Stimulated activated naive CD4-positive, alpha-beta T cell (primary cell): ENCODE results near the gene M1AP.
"Not testable (repeated sequence)": the region's sequence is repeated elsewhere in the genome, so short reads cannot be mapped to it uniquely, and the experiment has no call there.

Experiments
- DNase-seq, 6 experiments: peaks; one replicate each; lab custom pipeline; 2025; lab: John Stamatoyannopoulos, UW

The M1AP gene

GRCh38 chr2:74564222-74564621 lies 83.9 kb downstream of the M1AP start:
- DNase-seq: no peak

DNA sequence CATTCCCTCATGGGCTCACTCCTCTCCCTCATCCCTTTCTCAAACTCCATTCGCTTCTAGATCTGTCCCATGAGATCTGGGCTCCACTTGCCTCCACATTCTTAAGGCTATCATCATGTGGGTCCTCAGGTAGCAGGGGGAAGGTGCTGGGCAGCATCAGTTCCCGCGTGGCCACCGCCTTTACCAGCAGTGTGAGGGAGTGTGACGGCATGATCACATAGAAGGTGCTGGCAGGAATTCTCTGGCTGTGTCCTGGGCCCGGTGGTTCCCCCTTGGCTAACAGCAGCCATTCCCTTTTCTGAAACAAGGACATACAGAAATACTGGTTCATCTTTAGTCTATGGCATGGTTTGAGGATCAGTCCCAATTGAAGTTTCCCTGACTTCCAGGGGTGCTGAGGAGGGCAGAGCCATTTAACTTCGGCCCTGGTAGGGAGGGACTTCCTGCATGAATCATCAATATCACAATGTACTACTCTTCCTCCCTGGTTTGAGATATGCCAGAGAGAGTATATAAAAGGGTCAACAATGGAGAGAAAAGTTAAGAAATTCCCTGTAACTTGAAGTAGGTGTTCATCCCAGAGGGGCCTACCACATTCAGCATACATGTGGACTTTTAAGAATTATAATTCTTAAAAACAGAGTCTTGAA lies 85.9 kb downstream of the M1AP start:
- no peak for DNase-seq

DNA sequence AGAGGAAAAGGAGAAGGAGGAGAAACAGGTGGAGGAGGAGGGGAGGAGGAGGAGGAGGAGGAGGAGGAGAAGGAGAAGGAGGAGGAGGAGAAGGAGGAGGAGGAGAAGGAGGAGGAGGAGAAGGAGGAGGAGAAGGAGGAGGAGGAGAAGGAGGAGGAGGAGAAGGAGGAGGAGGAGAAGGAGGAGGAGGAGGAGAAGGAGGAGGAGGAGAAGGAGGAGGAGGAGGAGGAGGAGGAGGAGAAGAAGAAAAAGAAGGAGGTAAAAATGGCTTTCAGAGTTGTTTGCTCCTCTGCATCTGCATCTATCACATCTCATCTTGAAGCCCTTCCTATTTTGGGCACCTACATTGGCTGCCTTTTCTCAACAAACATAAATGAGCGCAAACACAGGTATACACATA lies 87.1 kb downstream of the M1AP start:
- not testable (repeated sequence) for DNase-seq

DNA sequence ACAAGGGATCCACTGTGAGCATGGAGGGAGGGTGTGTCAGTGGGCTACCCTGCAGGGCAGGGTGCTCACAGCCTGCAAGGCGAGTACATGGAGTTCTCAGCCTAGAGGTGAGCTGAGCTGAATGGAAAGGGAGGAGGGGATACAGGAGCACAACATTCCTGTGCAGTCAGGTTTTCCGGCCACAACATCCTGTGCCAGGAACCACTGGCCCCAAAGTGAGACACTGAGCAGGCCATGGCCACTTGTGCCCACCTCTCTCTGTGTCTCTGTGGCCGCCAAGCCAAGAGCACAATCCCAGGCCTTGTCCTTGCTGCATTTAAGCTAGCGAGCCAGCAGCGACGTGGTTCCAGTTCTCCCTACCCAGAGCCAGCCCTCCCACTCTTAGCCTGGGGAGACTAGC lies 87.5 kb downstream of the M1AP start:
- DNase-seq: no peak

- DNase-seq: no peak
Measured at GRCh38 chr2:74559912-74560311, 88.2 kb downstream of the M1AP start.

GRCh38 chr2:74558284-74559230 lies 89.6 kb downstream of the M1AP start:
- DNase-seq: no peak

DNA sequence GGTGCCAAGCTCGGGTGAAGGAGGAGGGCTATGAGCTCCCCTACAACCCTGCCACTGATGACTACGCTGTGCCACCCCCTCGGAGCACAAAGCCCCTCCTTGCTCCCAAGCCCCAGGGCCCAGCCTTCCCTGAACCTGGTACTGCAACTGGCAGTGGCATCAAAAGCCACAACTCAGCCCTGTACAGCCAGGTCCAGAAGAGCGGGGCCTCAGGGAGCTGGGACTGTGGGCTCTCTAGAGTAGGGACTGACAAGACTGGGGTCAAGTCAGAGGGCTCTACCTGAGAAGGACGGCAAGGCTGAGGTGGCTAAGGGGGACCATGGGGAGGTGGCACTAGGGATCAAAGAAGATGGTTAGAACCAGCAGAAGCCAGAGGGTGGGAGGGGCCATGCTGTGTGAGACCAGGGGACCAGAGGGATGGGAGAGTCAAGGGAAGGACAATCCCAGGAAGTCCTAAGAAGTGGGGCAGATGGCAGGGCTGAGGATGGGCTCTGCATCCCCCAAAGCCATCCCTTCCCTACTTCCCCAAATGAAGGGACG lies 91.2 kb downstream of the M1AP start:
- no peak for DNase-seq

DNA sequence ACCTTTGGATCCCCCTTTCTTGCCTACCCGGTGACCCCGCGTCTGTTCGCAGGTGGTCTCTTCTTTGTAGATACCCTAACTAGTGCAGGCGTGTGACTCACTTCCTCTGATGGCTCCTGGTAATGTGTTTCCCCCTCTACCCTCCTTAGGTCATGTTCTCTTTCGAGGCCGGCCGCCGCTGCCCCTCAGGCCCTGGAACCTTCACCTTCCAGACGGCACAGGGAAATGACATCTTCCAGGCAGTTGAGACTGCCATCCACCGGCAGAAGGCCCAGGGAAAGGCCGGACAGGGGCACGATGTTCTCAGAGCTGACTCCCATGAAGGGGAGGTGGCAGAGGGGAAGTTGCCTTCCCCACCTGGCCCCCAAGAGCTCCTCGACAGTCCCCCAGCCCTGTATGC lies 92.0 kb downstream of the M1AP start:
- no peak for DNase-seq

GRCh38 chr2:74555610-74556103 lies 92.5 kb downstream of the M1AP start:
- no peak for DNase-seq

GRCh38 chr2:74554820-74555531 lies 93.2 kb downstream of the M1AP start:
- DNase-seq: peak in 4 of 6 experiments; percentile 7 to 68 (median 34)

DNA sequence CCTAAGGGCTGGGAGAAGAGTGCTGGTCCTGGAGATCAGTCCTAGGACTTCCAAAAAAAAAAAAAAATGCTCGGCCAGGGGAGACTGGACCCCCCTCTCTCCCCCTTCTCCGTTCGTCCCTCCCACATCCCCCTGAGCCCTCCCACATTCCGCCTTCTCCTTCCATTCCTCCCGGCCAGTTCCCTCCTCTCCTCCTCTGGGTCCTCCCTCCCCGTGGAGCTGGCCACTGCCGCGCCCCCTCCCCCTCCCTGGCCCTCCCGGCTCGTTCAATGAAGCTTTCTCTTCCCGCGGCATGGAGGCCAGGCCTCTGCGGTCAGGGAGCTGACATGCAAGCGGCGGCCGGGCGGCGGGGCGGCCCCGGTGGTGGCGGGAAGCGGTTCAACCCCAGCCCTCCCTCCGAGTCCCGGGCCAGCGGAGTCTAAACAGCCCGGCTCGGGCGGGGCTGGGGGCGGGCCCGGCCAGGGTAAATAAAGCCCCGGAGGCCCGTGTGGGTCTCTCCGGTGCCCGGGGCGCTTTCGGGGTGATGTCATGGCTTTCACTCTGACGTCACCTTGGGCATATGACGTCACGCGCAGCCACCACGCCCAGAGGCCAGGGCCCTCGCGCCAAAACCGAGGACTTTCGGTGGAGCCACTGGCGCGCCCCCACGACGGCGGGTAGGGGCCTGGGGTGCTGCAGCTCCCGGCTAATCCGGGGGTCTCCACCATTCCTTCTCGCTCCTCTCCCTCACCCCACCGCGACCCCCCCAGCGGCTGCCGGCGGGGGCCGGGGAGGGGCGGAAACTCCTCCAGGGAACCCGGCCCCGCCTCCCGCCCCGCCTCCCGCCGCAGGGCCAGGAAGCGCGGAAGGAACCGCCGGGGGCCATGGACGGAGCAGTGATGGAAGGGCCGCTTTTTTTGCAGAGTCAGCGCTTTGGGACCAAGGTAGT lies 94.0 kb downstream of the M1AP start, which contains the start of the genes DOK1 and LOXL3:
Gene DOK1, plus strand, starts transcription at position 829 of the 928 bp plus-strand sequence. Its CDS starts 35 bp downstream, at position 864.
Gene LOXL3, minus strand, starts transcription at position 51 of the 928 bp plus-strand sequence. CDS start 1,308 bp downstream, outside the sequence.
- DNase-seq: peak; percentile 68 to 89 (median 80)

GRCh38 chr2:74552914-74553811 lies 95.0 kb downstream of the M1AP start:
- no peak for DNase-seq

- no peak for DNase-seq
Measured at GRCh38 chr2:74551942-74552913, 95.9 kb downstream of the M1AP start.

DNA sequence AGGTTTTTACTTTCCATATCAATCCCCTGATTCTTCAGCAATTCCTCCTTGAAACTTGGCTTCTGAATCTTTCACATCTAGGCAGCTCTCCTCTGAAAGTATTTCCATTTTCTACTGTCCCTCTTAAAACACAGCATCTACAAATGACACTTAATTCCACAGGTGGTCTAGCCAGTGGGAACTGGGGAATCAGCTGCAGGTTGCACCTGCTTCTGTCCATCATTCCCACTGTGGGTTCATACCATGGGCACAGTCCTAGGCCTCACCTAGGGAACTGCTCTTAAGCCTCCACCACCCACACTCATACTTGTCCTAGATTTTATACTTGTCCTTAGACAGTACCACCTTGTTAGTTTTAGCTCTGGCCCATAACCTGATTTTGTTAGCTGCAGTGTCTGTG lies 96.6 kb downstream of the M1AP start:
- DNase-seq: no peak

- no peak for DNase-seq
Measured at GRCh38 chr2:74550231-74550630, 97.9 kb downstream of the M1AP start.

DNA sequence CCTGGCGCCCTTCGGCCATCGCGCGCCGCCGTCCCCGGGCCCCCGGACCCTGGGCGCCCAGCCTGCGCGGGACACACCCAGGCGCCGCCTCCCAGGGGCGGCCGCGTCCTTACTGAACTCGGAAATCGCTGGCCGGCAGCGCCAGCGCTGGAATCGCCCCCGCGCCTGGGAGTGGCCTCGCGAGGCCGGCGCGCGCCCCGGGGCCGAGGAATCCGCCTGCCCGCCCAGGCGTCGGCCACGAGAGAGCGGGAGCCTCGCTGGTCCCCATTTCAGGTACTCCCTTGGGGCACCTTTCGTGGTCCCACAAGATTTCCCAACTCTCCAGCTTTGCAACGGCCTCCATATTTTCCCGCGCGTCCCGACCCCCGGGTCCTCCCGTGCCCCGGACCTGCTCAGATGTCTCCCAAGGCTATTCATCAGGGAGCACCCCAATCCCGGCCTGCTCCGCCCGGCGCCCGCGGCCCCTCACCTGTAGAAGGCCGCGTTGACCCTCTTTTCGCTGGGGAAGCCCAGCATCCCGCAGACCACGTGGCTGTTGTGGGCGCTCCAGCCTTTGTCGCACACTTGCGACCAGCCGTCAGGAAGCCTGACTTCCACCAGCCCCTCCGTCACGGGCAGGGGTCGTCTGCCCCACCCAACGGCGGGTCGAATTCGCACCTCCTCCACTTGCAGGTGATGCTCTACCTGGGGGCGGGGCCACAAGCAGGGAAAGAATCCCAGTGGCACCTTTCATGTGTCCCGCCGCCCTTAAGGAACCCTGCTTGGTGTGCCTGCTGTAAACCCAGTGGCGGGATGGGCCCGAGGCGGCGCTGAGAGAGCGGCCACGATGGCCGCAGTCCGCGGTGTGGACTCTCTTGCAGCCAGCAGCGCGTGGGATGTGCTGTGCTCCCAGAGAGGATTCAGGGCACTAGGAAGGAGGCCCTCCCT lies 99.0 kb downstream of the M1AP start:
- DNase-seq: no peak

- DNase-seq: no peak
Measured at GRCh38 chr2:74548285-74548899, 99.7 kb downstream of the M1AP start.
